ENCODE results near the gene OST4.
"Not testable (repeated sequence)": the region's sequence is repeated elsewhere in the genome, so short reads cannot be mapped to it uniquely, and the experiment has no call there.

OST4 gene

DNA sequence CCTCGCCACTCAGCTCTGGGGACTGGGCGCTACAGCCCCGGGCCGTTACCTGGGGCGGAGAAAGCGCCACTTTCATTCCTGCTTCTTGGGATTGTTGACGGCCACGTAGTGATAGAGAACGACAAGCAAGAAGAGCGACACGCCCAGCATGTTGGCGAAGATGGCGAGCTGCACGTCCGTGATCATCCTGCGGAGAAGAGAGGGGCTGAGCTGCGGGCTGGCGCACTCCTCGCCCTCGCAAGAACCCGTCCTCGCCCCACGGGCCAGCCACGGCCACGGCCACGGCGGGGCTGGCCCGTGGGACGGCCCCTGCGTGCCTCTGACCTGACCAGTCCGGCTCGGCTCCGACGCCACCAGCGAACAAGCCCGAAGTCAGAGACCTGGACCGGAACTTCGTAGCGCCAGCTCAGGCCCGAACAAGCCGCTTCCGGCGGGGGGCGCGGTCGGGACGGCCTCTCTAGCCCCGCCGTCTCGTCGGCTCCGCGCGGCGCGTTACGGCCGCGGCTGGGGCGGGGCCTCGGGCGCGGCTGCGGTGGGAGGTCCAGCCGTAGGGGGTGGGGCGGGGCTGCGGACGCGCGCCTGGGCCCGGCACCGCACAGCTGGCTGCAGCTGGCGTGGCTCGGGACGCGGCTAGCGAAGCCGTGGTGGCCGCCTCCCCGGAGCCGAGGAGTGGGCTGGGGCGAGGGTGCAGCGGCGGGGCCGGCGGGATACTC is at the start of gene OST4:
OST4 (minus strand) TSS at position 378 of the 713 bp plus-strand sequence.
- DNase-seq (ENCODE audit: low read depth in 3 of 3): peak; percentile 75 to 82 (median 77)

DNA sequence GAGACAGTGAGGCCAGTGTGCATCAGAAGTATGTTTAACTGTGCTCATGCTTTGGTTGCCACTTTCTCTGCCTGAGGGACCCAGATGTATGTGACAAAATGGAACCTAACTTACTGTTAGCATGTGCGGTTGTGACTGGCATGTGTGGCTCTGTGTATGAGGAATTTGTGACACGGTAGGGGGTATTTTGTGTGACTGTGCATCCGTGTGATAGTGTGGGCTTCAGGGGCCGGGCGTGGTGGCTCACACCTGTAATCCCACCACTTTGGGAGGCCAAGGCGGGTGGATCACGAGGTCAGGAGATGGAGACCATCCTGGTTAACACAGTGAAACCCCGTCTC is 47.8 kb upstream of the OST4 start:
- not testable (repeated sequence) for DNase-seq (ENCODE audit: low read depth in 3 of 3)

DNA sequence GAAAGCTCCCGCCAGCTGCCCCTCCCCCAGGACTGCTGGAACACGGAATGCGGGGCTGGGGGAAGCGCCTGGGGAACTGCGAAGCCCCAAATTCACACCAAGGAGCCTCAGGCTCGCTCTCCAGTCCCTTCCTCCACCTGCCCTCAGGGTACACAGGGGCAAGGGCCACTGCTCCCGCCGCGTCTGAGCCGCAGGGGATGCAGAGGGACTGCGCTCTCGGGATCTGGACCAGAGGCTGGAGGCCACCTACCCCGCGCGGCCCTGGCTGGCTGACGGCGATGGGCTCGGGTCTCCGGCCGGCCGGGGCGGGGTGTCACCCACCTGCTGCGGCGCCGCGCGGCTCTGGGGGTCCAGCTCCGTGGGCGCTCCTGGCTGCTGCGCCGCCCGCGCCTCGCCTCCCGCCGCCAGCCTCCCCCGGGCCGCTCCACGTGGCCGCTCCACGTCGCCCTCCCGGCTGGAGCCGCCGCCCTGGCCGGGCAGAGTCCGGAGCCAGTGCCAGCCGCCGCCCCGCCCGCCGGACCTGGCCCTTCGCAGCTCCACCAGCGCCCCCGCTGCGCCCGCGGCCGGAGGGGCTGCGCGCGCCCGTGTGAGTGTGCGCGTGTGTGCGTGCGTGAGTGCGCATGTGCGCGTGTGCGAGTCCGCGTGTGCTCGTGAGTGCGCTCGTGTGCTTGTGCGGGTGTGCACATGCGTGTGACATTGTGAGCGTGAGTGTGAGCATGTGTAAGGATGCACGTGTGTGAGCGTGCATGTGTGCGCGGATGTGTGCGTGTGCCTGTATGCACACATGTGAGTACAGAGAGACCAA is 47.3 kb upstream of the OST4 start, which contains the start of gene CGREF1:
CGREF1 (minus strand) TSS at position 604 of the 805 bp plus-strand sequence. CDS start 14,762 bp downstream, outside the sequence.
- DNase-seq (ENCODE audit: low read depth in 3 of 3): peak in 1 of 3 experiments; percentile 26

DNA sequence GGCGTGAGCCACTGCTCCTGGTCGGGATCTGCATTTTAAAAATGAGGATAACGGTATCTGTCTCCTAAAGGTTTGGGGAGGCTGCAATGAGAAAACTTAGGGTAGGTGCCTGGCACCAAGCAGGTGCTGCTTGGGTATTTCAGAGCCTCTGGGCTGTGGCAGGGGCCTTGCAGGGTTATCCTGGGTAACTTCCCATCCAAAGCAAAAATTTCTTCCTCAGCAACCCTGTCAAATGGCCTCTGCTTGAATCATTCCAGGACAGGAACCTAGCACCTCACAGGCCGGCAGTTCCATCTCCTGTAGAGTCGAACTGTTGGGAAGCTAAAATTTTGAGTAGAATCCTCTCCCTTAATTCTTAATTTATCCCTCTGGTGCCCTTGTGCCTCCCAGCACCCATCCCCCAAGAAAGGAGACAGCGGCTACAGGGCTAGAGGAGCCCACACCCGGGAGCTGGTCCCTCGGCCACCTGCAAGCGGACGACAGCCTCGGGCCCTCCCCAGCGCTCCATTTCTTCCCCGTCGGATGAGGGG is 46.6 kb upstream of the OST4 start:
- no peak for DNase-seq (ENCODE audit: low read depth in 3 of 3)

DNA sequence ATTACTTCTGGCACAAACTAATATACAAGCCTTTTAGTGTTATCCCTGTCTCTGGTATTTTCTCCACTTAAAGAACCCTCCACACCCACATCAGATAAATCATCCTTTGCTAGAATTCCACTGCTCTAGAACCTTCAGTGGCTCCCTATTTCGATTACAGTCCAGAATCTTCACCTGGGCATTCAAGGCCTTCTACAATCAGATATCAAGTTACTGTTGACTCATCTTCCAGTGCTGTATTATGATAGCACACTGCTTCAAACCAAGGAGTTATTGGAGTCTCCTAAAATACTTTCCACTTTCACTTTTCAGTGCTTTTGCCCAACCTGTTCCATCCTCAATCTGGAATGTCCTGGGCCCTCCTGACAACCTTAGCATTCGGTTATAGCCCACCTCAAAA is 44.1 kb upstream of the OST4 start:
- no peak for DNase-seq (ENCODE audit: low read depth in 3 of 3)

DNA sequence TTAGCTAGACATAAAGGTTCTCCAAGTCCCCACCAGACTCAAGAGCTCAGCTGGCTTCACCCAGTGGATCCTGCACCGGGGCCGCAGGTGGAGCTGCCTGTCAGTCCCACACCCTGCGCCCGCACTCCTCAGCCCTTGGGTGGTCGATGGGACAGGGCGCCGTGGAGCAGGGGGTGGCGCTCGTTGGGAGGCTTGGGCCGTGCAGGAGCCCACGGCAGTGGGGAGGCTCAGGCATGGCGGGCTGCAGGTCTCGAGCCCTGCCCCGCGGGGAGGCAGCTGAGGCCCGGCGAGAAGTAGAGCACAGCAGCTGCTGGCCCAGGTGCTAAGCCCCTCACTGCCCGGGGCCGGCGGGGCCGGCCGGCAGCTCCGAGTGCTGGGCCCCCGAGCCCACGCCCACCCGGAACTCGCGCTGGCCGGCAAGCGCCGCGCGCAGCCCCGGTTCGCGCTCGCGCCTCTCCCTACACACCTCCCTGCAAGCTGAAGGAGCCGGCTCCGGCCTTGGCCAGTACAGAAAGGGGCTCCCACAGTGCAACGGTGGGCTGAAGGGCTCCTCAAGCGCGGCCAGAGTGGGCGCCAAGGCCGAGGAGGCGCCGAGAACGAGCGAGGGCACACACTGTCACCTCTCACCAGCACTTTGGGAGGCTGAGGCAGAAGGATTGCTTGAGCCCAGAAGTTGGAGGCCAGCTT is 40.1 kb upstream of the OST4 start:
- not testable (repeated sequence) for DNase-seq (ENCODE audit: low read depth in 3 of 3)

DNA sequence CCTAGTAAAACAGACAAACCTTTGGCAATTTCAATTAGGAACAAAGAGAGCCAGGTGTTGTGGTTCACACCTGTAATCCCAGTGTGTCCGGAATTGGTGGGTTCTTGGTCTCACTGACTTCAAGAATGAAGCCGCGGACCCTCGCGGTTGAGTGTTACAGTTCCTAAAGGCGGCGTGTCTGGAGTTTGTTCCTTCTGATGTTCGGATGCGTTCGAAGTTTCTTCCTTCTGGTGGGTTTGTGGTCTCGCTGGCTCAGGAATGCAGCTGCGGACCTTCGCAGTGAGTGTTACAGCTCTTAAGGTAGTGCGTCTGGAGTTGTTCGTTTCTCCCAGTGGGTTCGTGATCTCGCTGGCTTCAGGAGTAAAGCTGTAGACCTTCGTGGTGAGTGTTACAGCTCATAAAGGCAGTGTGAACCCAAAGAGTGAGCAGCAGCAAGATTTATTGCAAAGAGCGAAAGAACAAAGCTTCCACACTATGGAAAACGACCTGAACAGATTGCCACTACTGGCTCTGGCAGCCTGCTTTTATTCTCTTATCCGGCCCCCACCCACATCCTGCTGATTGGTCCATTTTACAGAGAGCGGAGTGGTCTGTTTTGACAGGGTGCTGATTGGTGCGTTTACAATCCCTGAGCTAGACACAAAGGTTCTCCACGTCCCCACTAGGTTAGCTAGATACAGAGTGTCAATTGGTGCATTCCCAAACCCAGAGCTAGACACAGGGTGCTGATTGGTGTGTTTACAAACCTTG is 39.3 kb upstream of the OST4 start:
- not testable (repeated sequence) for DNase-seq (ENCODE audit: low read depth in 3 of 3)

DNA sequence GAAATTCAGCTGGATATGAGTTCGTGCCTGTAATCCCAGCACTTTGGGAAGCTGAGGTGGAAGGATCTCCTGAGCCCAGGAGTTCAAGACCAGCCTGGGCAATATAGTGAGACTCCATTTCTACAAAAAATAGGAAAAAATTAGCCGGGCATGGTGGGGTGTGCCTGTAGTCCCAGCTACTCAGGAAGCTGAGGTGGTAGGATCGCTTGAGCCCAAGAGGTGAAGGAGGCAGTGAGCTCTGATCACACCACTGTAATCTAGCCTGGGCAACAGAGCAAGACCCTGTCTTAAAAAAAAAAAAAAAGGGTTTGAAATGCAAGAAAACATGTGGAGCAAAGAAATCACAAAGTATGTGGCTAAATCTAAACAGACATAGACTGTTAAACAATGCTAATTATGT is 37.6 kb upstream of the OST4 start:
- no peak for DNase-seq (ENCODE audit: low read depth in 3 of 3)

DNA sequence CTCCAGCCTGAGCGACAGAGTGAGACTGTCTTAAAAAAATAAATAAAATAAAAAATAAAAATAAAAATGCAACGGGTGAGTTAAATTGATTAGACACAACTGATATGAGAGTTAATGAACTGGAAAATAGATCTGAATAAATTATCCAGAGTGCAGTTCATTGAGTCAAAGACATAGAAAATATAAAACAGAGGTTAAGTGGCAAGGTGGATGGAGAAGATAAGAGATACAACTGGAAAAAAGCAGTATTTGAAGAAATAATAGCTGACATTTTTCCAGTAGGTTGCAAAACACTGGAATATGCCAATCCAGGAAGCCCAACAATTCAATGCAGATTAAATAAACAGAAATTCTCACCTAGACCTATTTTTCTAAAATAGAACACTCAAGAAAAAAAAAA is 36.8 kb upstream of the OST4 start:
- no peak for DNase-seq (ENCODE audit: low read depth in 3 of 3)

DNA sequence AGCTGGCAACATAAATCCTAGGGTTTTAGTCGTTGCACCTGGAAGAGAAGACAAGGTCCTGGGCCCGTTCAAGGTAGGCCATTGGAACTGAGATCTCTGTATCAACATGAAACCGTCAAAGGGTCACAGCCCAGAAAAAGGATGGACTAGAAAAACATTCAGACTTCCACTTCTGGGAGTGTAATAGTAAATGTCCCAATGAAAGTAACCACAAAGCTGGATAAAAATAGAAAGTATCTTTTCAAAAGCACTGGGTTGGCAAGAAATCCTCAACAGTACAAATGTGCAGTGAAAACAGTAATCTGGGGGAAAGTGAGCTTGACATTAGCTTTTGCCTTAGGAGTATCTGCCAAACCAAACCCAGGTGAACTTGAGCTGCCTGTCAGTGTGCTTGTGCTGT is 34.5 kb upstream of the OST4 start:
- DNase-seq (ENCODE audit: low read depth in 3 of 3): no peak

DNA sequence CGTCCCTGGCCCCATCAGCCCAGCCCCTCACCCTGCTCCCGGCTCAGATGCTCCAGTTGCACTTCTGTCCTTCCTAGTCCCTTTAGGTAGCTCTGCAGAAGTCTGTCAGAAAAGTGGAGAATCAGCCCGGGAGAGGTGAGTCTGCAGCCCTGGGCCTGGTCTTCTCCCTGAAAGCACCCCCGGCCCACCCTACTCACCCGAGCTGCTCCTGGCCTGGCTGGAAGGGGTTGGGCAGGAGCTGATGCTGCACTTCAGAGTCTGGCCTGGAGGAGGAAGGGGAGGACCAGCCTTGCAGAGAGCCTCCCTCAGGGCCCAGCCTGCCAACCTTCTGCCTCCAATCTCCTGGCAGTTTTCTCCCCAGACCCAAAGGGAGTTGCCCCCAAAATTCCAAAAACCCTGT is 30.9 kb upstream of the OST4 start:
- DNase-seq (ENCODE audit: low read depth in 3 of 3): no peak

DNA sequence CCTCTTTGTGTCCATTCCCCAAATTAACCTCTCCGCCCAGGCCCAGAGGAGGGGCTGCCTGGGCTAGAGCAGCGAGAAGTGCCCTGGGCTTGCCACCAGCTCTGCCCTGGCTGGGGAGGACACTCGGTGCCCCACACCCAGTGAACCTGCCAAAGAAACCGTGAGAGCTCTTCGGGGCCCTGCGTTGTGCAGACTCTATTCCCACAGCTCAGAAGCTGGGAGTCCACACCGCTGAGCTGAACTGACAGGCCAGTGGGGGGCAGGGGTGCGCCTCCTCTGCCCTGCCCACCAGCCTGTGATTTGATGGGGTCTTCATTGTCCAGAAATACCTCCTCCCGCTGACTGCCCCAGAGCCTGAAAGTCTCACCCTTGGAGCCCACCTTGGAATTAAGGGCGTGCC is 28.6 kb upstream of the OST4 start:
- no peak for DNase-seq (ENCODE audit: low read depth in 3 of 3)

DNA sequence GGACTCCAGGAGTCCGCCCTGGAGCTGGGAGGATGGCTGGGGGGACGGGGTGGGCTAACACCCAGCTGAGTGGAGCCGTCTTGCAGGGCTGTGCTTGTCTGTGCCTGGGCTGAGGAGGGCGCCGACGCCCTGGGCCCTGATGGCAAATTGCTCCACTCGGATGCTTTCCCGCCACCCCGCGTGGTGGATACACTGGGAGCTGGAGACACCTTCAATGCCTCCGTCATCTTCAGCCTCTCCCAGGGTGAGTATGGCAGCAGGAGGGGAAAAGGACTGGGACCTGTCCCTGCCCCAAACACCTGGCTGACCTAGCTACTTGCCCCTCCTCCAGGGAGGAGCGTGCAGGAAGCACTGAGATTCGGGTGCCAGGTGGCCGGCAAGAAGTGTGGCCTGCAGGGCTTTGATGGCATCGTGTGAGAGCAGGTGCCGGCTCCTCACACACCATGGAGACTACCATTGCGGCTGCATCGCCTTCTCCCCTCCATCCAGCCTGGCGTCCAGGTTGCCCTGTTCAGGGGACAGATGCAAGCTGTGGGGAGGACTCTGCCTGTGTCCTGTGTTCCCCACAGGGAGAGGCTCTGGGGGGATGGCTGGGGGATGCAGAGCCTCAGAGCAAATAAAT is 28.0 kb upstream of the OST4 start:
- no peak for DNase-seq (ENCODE audit: low read depth in 3 of 3)

DNA sequence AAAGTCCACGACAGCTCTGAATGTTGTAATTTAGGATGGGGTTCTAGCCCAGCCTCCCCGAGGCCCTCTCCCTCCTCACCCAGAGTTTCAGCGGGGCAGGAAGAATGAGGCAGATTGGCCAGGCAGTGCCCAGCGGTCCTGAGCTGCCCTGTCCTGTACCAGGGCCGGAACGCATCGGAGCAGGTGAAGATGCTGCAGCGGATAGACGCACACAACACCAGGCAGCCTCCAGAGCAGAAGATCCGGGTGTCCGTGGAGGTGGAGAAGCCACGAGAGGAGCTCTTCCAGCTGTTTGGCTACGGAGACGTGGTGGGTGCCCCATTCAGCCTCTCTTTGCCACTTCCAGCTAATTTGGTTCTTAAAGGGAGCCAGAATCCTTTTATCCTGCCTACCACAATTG is 25.9 kb upstream of the OST4 start:
- no peak for DNase-seq (ENCODE audit: low read depth in 3 of 3)

DNA sequence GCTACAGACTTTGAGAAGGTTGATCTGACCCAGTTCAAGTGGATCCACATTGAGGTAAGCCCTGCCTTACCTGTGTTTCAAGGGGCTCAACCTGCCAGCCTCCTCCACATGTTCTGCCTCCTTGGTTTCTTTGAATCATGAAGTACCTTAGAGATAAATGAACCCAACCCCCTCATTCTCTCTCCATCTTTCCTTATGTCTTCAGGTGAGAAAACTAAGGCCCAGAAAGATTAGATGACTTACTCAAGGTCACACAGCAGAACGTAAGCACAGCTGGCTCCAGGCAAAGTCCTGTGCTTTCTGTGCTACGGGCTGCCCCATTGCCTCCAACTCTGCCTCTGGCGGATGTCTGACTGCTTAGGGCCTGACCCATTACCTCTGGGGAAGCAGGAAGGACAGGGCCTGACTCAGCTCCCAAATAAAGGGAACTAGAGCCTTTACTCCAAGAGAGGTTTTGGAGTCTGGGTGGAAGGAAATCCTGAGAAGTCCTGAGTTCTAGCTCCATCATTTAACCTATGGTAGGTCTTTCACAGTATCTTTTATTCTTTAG is 25.4 kb upstream of the OST4 start:
- DNase-seq (ENCODE audit: low read depth in 3 of 3): no peak

DNA sequence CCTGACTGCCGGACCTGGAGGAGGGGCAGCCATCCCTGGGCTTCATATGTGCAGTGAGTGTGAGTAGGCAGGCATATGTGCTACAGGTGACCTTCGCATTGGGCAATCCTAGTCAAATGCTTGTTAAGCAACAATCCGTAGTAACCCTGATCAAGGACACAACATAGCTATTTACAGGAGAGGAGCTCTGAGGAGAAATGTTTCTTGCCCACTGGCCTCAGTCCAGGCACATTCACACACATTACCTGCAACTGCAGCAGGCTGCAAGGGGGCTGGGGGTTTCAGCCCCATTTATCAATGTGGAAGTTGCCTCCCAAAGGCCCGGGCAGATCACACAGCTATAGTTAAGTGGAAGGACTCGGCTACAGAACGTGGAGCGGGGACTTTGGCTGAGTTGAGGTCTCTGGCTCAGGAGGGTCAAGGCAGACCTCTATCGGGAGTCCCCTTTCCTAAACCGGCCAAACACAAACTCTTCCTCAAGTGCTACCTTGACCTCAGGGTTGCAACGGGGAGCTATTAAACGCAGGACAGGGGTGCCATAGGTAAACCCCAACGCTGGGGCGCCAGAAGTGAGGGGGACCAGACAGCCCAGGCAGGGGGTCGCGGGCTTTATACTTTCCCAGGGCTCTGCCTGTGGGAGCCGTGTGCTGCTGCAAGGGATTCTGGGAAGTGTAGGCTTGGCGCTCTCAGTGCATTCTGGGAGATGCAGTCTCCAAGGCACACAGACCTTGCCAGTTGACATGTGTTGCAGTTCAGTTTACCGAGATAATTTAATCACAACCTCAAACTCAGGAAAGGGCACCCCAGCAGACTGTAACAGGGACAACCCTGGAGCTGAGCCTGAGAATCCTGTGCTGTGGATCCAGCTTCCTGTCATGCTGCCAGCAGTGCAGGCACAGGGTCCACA is 24.5 kb upstream of the OST4 start:
- DNase-seq (ENCODE audit: low read depth in 3 of 3): no peak

DNA sequence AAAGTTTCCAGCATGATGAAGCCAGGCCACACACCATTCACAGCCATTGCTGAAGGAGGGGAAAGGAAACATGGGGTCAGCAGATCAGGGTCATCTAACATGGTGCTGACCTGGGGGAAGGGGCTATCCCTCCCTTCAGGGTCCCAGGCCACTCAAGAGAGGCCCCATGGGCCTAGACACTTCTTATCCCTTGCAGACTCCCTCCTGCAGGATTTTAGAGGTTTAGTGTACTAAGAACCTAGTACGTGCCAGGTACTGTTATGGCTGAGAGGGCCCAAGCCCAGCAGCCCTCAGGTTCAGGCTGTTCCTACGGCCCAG is 23.9 kb upstream of the OST4 start:
- DNase-seq (ENCODE audit: low read depth in 3 of 3): no peak

DNA sequence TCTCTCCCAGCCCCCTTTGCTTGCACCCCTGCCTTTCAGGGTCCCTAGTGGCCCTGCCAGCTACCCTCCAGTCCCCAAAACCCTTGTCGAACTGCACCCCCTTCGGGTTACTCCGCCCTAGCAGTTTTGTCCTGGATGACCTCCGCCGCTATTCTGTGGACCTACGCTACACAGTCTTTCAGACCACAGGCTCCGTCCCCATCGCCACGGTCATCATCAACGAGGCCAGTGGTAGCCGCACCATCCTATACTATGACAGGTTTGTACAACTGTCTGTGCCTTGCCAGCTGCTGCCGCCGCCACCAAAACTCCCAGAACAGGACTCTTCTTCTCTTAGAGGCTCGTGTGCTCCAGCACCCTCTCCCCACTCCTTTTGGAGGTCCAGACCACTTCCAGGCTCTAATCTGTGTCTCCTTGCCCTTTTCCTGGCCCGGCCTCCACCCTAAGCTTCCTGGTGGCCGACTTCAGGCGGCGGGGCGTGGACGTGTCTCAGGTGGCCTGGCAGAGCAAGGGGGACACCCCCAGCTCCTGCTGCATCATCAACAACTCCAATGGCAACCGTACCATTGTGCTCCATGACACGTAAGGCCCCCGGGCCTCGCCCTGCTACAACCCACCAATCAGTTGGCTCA is 23.0 kb upstream of the OST4 start:
- no peak for DNase-seq (ENCODE audit: low read depth in 3 of 3)

Measured in stimulated activated CD4-positive, alpha-beta T cell treated with anti-CD3 and anti-CD28 coated beads, TNF-alpha, amount 100 ng/mL, for 4 hours (primary cell).